ENCODE data around the gene SNX30.

The SNX30 gene

DNA sequence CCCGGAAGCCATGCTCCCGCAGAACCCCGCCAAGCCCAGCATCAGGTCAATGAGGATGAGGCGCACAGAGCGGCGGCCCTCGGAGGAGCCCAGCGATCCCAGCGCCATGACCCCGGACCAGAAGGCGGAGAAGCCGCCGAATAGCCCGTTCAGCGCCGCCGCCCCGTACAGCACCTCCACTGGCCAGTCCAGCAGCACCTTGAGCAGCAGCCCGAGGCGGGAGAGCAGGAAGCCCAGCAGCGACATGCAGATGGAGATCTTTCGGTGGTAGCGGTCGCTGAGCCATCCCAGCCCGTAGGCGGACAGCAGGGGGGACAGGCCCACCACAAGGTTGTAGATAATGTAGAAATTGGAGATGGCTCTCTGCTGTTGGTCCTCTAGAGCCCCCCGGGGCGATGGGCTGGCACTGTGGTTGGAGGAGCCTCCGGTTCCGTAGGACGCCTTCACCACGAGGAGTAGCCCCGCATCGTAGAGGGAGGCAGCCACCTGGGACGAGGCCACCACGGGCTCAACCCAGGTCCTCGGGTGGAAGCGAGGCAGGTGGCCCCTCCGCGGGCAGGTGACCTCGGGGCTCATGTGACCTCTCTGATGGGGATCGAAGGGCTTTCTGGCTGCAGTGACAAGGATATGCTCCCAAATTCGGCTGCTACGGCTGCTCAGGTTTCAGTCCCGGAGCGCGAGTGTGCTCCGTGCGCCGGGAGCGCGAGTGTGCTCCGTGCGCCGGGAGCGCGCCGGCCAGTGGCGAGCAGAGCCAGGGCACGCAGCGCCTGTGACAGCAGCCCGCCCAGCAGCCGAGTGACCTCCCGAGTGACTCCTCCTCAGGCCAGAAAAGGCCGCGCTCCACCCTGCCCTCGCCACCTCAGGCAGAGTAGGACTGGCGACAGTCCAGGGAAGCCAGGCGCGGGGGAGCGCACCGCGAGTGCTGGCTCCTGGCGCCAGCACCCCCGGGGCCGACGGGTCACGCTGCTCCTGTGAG, 139.8 kb downstream of the SNX30 start, which contains the start of gene SLC46A2:
TSS of gene SLC46A2 (minus strand) at position 771 of the 976 bp plus-strand sequence. CDS start at position 576, 195 bp downstream.
- no peak for DNase-seq

DNA sequence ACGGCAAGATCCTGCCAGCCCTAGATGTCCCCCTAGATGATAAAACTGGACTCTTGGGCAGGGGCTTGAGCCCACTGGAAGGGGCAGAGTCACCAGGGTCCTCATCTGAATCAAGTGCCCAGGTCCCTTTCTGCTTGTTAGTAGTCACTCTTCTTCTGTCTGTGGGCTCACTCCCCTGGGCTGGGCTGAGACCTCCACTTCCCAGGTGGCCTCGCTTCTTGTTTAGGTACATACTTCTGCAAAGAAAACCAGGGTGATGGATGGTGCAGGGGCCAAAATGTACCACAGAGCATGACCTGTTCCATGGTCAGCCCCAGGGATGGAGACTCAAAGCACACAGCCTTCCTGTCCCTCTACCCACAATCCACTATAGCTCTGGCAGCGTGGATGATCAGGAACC, 141.0 kb downstream of the SNX30 start:
- no peak for DNase-seq

DNA sequence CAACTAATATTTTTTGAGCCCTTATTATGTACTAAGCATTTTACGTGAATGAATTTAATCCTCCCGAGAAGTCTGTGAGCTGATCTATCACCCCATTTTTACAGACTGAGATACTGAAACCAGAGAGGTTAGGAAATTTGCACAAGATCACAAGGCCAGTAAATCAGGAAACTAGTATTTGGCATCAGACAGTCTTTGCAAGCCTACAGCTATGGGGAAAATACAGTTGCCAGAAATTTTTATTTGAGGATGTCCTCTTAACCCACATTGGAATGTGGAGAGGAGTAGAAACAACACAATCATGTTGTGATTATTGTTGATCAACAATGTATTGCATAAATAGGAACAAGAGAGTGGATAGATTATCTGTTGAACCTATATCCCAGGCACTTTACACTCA, 142.4 kb downstream of the SNX30 start:
- DNase-seq: no peak

- DNase-seq: no peak
Observed at GRCh38 chr9:112894041-112894440, 143.5 kb downstream of the SNX30 start.

DNA sequence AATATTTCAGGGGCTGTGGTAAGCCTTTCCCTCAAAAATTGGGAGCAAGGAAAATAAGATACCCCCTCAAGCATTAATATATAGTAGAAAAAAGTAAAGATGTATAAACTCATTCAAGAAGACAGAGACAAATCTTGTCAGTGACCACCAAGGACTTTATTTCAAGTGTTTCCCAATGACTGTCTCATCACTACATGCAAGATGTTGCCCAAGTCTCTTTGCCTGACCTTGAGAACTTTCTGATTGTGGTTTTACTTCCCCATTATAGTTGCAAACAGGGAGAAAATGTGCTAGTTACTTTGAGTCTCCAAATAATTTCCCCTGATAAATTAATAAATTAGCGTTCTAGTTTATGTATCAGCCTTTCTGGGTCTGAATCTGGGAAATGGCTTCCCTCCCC, 144.1 kb downstream of the SNX30 start:
- DNase-seq: no peak

DNA sequence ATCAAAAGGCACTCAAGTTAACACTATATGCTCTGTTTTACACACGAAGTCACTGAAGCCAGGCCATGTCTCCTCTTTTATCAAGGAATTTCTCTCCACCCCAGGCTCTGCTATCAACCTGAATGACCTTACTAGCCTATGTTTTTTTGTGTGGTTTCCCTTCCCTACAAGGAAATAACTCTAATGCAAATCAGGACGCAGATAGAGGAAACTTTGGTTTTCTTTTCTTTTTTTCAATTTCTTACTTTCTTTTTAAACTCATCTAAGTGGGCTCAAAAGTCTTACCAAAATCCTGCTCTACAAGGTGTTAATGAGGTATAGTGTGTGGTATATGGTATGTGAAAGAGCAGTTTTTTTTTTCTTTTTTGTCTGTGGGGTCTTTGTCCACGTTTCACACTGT, 145.6 kb downstream of the SNX30 start:
- DNase-seq: no peak

GRCh38 chr9:112898872-112899311, 148.3 kb downstream of the SNX30 start:
- no peak for DNase-seq

GRCh38 chr9:112900488-112900887, 149.9 kb downstream of the SNX30 start:
- DNase-seq: no peak

DNA sequence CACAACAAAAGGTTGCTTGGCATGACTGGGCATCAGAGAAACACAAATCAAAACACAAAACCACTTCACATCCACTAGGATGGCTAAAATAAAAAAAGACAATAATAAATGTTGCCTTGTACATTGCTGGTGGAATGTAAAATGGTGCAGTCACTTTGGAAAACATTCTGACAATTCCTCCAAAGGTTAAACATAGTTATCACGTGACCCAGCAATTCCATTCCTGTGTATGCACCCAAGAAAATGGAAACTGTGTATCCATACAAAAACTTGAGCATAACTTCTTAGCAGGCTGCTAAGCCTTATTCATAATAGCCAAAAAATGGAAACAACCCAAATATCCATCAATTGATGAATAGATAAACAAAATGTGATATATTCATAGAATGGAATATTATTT, 150.3 kb downstream of the SNX30 start:
- DNase-seq: no peak

- DNase-seq: no peak
Observed at GRCh38 chr9:112905084-112905483, 154.5 kb downstream of the SNX30 start.

DNA sequence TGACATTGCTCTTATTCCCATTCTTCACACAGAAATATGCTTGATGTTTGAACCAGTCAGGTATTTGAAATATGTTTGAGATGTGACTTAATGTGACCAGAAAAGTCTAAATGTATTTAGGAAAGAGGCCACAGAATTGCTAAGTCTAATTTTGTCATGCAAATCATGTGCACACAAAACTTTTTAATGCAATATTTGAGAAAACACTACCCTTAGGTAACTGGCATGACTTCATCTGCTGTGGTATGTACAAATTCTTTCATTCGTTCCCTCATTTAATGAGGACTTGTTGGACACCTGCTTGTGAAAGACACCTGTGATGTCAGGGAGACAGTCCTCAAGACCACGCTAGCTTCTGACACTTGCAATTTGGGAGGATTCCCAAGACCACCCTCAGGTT, 161.2 kb downstream of the SNX30 start:
- no peak for DNase-seq

DNA sequence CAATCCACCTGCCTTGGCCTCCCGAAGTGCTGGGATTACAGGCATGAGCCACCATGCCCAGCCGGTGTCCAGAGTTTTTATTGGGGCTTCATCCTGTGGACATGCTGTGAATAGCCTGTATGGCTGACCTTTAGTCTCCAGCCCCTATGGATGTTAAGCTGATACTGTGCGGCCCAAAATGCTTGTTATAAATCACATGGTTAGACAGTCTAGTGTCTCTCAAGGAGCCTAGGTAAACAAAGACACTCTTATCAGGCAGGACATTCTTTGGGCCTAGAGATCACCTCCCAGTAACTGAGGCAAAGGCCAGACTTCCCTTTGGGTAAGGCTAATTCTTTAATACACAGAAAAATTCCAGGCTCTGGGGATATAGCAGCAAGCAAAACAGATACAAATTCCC, 162.1 kb downstream of the SNX30 start:
- no peak for DNase-seq

GRCh38 chr9:112913326-112913725, 162.8 kb downstream of the SNX30 start:
- no peak for DNase-seq

DNA sequence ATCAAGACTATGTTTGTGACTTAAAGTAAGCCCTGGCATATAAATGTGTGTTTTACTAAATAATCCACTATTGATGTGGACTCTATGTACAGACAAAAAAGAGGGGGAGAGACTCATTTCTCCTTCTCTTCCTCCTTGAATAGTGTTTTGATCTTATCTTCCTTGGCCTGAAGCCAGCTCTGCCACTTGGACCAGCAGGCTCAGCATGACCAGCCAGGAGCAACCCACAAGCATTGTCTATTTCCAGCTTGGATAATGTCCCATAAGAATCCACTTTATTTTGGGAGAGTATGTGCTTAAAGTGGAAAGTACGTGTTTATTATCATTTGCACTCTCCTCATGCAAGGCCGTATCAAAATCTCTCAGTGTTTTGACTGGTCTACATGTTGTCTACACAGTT, 164.0 kb downstream of the SNX30 start:
- no peak for DNase-seq

DNA sequence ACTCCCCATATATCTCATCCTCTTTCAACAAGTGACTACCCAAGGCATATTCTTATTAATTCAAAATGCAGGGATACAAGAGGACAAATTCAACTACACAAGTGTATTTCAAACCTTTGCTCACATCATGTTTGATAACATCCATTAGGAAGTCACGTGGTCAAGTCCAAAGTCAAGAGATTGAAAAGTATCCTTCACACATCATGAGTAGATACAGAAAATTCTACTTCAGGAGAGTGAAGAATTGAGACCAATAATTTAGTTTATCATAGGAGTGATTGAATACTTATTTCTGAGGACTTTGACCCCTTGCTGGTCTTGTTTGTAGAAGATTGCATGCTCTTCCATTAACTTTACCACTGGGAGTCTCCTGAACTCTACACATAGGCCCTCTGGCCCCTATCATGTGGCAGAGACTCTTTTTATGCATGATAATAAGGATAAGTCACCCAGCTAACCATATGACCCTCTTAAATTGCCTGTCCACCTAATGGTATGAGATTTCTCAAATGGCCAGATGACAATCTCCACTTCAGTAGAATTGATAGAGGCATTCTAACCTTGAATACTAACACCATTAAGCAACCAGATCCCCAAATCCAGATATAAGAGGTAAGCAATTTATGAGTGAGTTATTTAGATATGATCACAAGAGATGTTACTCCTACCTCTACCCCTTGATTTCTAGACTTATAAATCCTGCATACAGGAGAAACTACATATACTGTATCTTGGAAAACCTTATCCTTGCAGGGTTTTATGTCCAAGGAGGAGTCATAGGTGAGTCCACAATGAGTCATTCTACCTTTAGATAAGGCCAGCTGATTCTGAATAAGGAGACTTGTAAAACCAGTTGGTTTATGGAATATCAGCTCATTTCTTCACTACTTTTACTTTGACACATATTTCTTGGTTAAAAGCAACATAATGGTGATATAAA, 166.8 kb downstream of the SNX30 start:
- DNase-seq: no peak

DNA sequence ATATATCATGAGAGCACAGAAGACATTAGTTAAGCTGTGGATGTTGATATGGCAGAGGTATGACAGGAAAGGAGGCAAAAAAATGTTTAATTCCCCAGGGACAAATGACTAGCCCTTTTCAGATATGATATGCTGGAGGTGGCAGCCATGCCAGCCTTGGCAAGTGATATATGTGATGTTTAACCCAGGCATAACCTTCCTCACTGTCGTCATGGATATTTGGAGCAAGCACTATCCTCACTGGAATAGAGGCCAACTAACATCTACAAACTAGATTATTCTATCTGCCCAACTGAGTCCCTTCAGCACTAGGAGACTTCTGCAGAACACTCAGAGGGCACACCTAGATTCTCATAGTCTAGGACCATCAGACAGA, 167.4 kb downstream of the SNX30 start:
- DNase-seq: no peak

DNA sequence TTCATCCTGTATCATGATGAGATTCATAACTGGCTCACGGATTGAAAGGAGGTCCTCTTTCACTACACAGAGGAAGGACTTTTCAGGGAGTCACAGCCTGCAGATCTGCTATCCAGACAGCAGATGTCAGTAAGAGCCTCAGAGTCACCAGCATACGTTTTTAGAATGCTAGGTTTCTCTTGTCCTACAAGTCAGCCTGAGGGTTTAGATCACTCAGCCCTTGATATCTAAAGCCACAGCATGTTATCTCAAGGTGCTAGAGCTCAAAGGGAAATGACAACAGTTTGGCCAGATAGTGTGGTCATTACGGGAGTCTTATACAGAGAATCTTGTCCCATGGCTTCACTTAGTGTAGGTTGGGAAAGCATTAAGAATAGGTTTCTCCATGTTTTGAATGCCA, 171.0 kb downstream of the SNX30 start:
- peak; percentile 13 for DNase-seq

All from fibroblast of skin of right quadriceps (primary cell).